NCI-H1048 (cell line): ENCODE results near the gene SHPK.

Experiments
- DNase-seq: peaks from one replicate; lab custom pipeline; 2025; lab: John Stamatoyannopoulos, UW

Gene SHPK

GRCh38 chr17:3636154-3636907, at the start of gene SHPK, which contains the start of gene CTNS:
Gene SHPK, minus strand, starts transcription at chr17:3636250. Its CDS starts 31 bp downstream, at chr17:3636219.
Gene CTNS, plus strand, starts transcription at chr17:3636760. Its CDS starts 3,447 bp downstream, at chr17:3640207.
- peak; percentile 90 for DNase-seq

GRCh38 chr17:3685174-3685573, 49.1 kb upstream of the SHPK start:
- DNase-seq = no peak

- no peak for DNase-seq
Measured at GRCh38 chr17:3683054-3683511, 47.0 kb upstream of the SHPK start.

GRCh38 chr17:3682033-3682432, 46.0 kb upstream of the SHPK start:
- no peak for DNase-seq

GRCh38 chr17:3681565-3681964, 45.5 kb upstream of the SHPK start:
- DNase-seq = no peak

GRCh38 chr17:3681057-3681456, 45.0 kb upstream of the SHPK start:
- DNase-seq = no peak

GRCh38 chr17:3679531-3680126, 43.6 kb upstream of the SHPK start:
- DNase-seq = no peak

- no peak for DNase-seq
Measured at GRCh38 chr17:3678821-3679530, 42.9 kb upstream of the SHPK start.

- no peak for DNase-seq
Measured at GRCh38 chr17:3678095-3678820, 42.2 kb upstream of the SHPK start.

- DNase-seq = no peak
Measured at GRCh38 chr17:3675886-3676285, 39.8 kb upstream of the SHPK start.

- no peak for DNase-seq
Measured at GRCh38 chr17:3672571-3672970, 36.5 kb upstream of the SHPK start.

GRCh38 chr17:3669548-3669947, 33.5 kb upstream of the SHPK start:
- no peak for DNase-seq

GRCh38 chr17:3669085-3669347, 33.0 kb upstream of the SHPK start:
- no peak for DNase-seq

- peak; percentile 94 for DNase-seq
Measured at GRCh38 chr17:3668279-3669084, 32.4 kb upstream of the SHPK start, which contains the start of the genes EMC6 and TAX1BP3. Gene EMC6, plus strand, starts transcription at chr17:3668812. Its CDS starts 335 bp downstream, at chr17:3669147. Gene TAX1BP3, minus strand, starts transcription at chr17:3668578. Its CDS starts 52 bp downstream, at chr17:3668526.

GRCh38 chr17:3667366-3668278, 31.6 kb upstream of the SHPK start:
- peak; percentile 46 for DNase-seq

- DNase-seq = no peak
Measured at GRCh38 chr17:3666516-3666915, 30.5 kb upstream of the SHPK start.

- no peak for DNase-seq
Measured at GRCh38 chr17:3665834-3666233, 29.8 kb upstream of the SHPK start.

- no peak for DNase-seq
Measured at GRCh38 chr17:3663102-3664011, 27.3 kb upstream of the SHPK start.

GRCh38 chr17:3660311-3660891, 24.4 kb upstream of the SHPK start:
- no peak for DNase-seq
